Nephron progenitor cell (in vitro differentiated cells): ENCODE measurements around the gene ZFP90.

Experiments used
- DNase-seq: peaks from one replicate; pipeline ENCODE4 v3.0.0; 2021
- H3K27ac Mint-ChIP-seq: 2 replicates; pipeline ENCODE4 v1.8.0; 2021; ENCODE audit warnings: mild to moderate bottlenecking, moderate library complexity, mixed read lengths
- H3K27me3 Mint-ChIP-seq: 2 replicates; pipeline ENCODE4 v1.8.0; 2021; ENCODE audit warnings: mild to moderate bottlenecking, low read depth, mixed read lengths; ENCODE audit not compliant: poor library complexity
- H3K36me3 Mint-ChIP-seq: 2 replicates; pipeline ENCODE4 v1.8.0; 2021; ENCODE audit warnings: low read depth, mixed read lengths
- H3K4me1 Mint-ChIP-seq: 2 replicates; pipeline ENCODE4 v1.8.0; 2021; ENCODE audit warnings: mixed read lengths
- H3K4me3 Mint-ChIP-seq: 2 replicates; pipeline ENCODE4 v1.8.0; 2021; ENCODE audit warnings: mild to moderate bottlenecking, moderate library complexity, mixed read lengths
- H3K9me3 Mint-ChIP-seq: 2 replicates; pipeline ENCODE4 v1.8.0; 2021; ENCODE audit warnings: mild to moderate bottlenecking, moderate library complexity, mixed read lengths
- CTCF ChIP-seq: fragments of 200-600 bp; sonication (generic); IDR thresholded peaks from 2 replicates; pipeline ENCODE4 v1.5.0; 2021; ENCODE audit warnings: antibody characterized with exemption

The ZFP90 gene

DNA sequence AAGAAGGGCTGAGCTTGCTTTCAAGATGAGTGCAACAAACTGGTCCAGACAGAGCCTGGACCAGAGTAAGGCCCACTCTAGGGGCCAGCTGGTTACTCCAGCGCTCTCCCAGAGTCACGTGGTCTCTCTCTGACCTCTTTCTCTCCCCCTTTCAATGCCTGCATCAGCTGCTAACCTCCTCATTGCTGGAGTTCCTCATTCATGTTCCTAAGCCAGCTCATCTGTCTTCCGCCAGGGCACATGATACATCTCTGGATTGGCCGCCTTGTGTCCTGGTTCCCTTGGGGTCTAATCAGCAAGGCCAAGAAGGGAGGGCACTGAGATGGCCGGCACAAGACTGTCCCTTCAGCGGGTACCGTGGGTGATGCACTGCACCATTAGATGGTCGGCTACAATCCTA is 26.9 kb upstream of the ZFP90 start:
- H3K27me3 Mint-ChIP-seq = peaks cover 25% of the 10 kb centered on the region
- H3K27ac Mint-ChIP-seq = no peak overlapping the region
- H3K4me3 Mint-ChIP-seq = peak overlapping the region; percentile 29
- TF ChIP-seq CTCF = no peak
- no peaks in the 10 kb centered on the region for H3K36me3 Mint-ChIP-seq
- peaks cover 16% of the 10 kb centered on the region for H3K4me1 Mint-ChIP-seq
- no peak for DNase-seq
- H3K9me3 Mint-ChIP-seq = no peaks in the 10 kb centered on the region

DNA sequence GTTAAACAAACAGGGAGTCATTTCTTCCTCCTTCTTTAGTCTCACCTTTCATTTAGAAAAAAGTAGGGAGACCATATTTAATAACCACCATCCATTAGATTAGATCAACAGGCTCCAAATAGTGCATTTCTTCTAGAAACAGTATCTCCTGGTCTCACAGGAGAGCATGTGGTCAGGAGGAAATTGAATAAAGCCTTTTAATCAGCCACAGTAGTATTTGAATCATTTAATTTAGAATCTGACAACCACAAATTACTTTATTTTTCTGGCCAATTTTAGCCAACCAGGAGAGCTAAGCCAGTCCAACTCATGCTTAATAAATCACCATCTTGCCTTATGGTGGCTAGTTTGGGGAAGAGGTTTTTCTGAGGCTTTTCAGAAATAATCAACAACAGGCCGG is 26.3 kb upstream of the ZFP90 start:
- no peak for DNase-seq
- Mint-ChIP-seq H3K27me3 (peaks cover 19% of the 10 kb centered on the region), H3K27ac (no peak overlapping the region), H3K4me3 (no peak overlapping the region), H3K36me3 (no peaks in the 10 kb centered on the region), H3K9me3 (no peaks in the 10 kb centered on the region), H3K4me1 (peaks cover 21% of the 10 kb centered on the region)
- no peak for TF ChIP-seq CTCF

DNA sequence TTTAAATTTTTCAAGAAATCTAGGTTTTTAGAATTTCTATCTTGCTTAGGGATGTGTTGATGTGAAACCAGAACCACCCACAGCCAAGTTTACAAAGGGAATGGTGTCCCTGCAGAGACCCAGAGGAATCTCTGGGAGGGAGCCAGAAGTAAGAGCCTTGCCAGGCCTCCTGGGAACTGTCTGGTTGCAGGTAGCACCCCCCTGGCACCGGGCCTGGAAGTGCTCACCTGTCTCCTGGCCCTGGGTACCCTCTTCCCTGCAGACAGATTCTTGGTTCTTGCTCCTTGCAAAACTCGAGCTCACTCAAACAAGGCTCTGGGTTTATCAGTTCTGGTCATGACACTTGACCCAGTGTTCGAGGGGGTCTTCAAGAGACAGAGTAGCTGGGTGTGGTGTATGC is 24.6 kb upstream of the ZFP90 start:
- no peak overlapping the region for H3K4me3 Mint-ChIP-seq
- H3K9me3 Mint-ChIP-seq = no peaks in the 10 kb centered on the region

DNA sequence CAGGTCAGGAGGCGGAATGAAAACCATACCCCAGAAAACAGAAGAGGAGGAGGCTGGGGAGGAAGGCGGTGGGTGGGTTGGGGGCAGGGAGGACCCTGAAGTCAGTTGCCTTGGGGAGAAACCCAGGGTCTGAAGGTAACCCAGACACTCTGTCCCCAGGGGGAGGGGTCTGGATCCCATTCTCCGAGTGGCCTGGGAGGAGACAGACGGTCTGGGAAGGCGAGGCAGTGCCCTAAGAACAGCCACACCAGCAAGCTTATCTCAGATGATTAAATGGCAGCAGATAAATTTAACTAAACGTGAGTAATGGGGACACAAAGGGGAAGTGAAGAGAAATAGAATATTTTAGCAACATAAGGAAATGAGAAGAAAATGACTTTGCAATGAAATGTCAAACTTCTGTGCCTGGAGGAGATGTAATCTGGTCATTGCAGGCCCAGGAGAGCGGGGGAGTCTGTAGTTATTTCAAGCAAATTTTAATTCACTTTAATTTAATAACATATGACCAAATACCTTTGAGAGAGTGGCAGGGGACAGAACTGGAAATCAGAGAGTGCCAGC is 21.4 kb upstream of the ZFP90 start:
- H3K27ac Mint-ChIP-seq = no peak overlapping the region
- H3K4me3 Mint-ChIP-seq = no peak overlapping the region
- no peak for TF ChIP-seq CTCF
- no peaks in the 10 kb centered on the region for H3K36me3 Mint-ChIP-seq
- peaks cover 3% of the 10 kb centered on the region for H3K27me3 Mint-ChIP-seq
- DNase-seq = no peak
- H3K9me3 Mint-ChIP-seq = no peaks in the 10 kb centered on the region
- peaks cover 12% of the 10 kb centered on the region for H3K4me1 Mint-ChIP-seq

More for the DNA sequence above, 24.6 kb upstream of the ZFP90 start:
- Mint-ChIP-seq H3K27ac (no peak overlapping the region), H3K4me1 (peaks cover 21% of the 10 kb centered on the region), H3K36me3 (no peaks in the 10 kb centered on the region), H3K27me3 (peaks cover 9% of the 10 kb centered on the region)
- no peak for DNase-seq
- no peak for TF ChIP-seq CTCF

GRCh38 chr16:68519225-68519745 is 19.8 kb upstream of the ZFP90 start:
- no peak for DNase-seq
- no peak for TF ChIP-seq CTCF
- H3K36me3 Mint-ChIP-seq = no peaks in the 10 kb centered on the region
- no peaks in the 10 kb centered on the region for H3K9me3 Mint-ChIP-seq
- no peak overlapping the region for H3K4me3 Mint-ChIP-seq
- H3K4me1 Mint-ChIP-seq = peaks cover 12% of the 10 kb centered on the region
- peaks cover 8% of the 10 kb centered on the region for H3K27me3 Mint-ChIP-seq
- no peak overlapping the region for H3K27ac Mint-ChIP-seq

- no peak overlapping the region for H3K4me3 Mint-ChIP-seq
- H3K4me1 Mint-ChIP-seq = peaks cover 12% of the 10 kb centered on the region
- no peak overlapping the region for H3K27ac Mint-ChIP-seq
Measured at GRCh38 chr16:68520649-68521086, 18.4 kb upstream of the ZFP90 start.

More at GRCh38 chr16:68520649-68521086, 18.4 kb upstream of the ZFP90 start:
- peak; percentile 90 for DNase-seq
- H3K36me3 Mint-ChIP-seq = no peaks in the 10 kb centered on the region
- peak; percentile 97 for TF ChIP-seq CTCF
- no peaks in the 10 kb centered on the region for H3K9me3 Mint-ChIP-seq
- H3K27me3 Mint-ChIP-seq = peaks cover 8% of the 10 kb centered on the region
